HT-29 (cell line): ENCODE data around the gene CSK. TPM values are rescaled to one million over a fixed set of nuclear protein-coding genes. Genes with fewer than 3 reads are reported as not detected.

Source experiments
- DNase-seq: peaks from one replicate; pipeline ENCODE4 v3.0.0-alpha.2; 2015; ENCODE audit warnings: low spot score
- small RNA-seq: library from RNA; depleted of rRNA; stranded (forward); fragments of <200 nt; gene quantifications from one replicate; pipeline ENCODE3, GENCODE V24; 2014
- total RNA-seq: library from RNA; depleted of rRNA; stranded (reverse); fragments of >200 nt; shearing (Covaris generic); gene quantifications from 2 replicates; pipeline ENCODE4 v1.2.3, GENCODE V29; 2014; rRNA removed

Gene CSK
- total RNA-seq, 1 experiment from 2014 or later = 60.2 TPM

- peak; percentile 97 for DNase-seq
These were observed 60.9 kb downstream of the CSK start, which contains the start of gene ULK3 for GRCh38 chr15:74842581-74843444. TSS of gene ULK3 (minus strand) at chr15:74843156. CDS start at chr15:74843105, 51 bp downstream.

- no peak for DNase-seq
These were observed 61.6 kb downstream of the CSK start for GRCh38 chr15:74843445-74843828.

GRCh38 chr15:74843891-74844299, 62.0 kb downstream of the CSK start:
- no peak for DNase-seq

GRCh38 chr15:74844319-74845207, 62.7 kb downstream of the CSK start:
- no peak for DNase-seq

- DNase-seq = no peak
These were observed 63.3 kb downstream of the CSK start for GRCh38 chr15:74845208-74845568.

- DNase-seq = no peak
These were observed 63.7 kb downstream of the CSK start for GRCh38 chr15:74845581-74845980.

- DNase-seq = no peak
These were observed 65.6 kb downstream of the CSK start for GRCh38 chr15:74847432-74847831.

- no peak for DNase-seq
These were observed 68.5 kb downstream of the CSK start for GRCh38 chr15:74850393-74850792.

- DNase-seq = no peak
These were observed 70.1 kb downstream of the CSK start for GRCh38 chr15:74851960-74852359.

Small RNAs within 50 kb of the gene (small RNA-seq; reads per million reads assigned to genes)
- gene CPLX3 (not detected), gene MIR4513 (not detected), gene MIR6882 (not detected)

Other genes with a start within 250 kb of the CSK start
- gene ARID3B, start 240.9 kb upstream of the CSK start, total RNA-seq = 4.4 and 5.1 TPM in 2 replicates
- gene CLK3, start 166.2 kb upstream of the CSK start, total RNA-seq = 94.7 and 115 TPM in 2 replicates
- gene EDC3, start 86.1 kb upstream of the CSK start, total RNA-seq = 9.4 and 24.0 TPM in 2 replicates
- 0.10 and 2.0 TPM in 2 replicates for gene CYP1A1, start 56.6 kb upstream of the CSK start, total RNA-seq
- gene CYP1A2, start 33.2 kb upstream of the CSK start, total RNA-seq = not detected in 2 replicates
- gene LMAN1L, start 30.8 kb downstream of the CSK start, total RNA-seq = not detected in 2 replicates
- 0.13 and 0.25 TPM in 2 replicates for gene CPLX3, start 44.5 kb downstream of the CSK start, total RNA-seq
- gene ULK3, start 61.1 kb downstream of the CSK start, total RNA-seq = 96.4 and 97.0 TPM in 2 replicates
- 45.6 and 57.4 TPM in 2 replicates for gene SCAMP2, start 91.3 kb downstream of the CSK start, total RNA-seq
- 61.3 and 81.8 TPM in 2 replicates for gene MPI, start 108.0 kb downstream of the CSK start, total RNA-seq
- 66.1 and 66.2 TPM in 2 replicates for gene FAM219B, start 124.8 kb downstream of the CSK start, total RNA-seq
- gene COX5A, start 156.0 kb downstream of the CSK start, total RNA-seq = 122 and 144 TPM in 2 replicates
- 60.1 and 68.1 TPM in 2 replicates for gene RPP25, start 174.7 kb downstream of the CSK start, total RNA-seq
- 0.86 and 3.0 TPM in 2 replicates for gene SCAMP5, start 213.5 kb downstream of the CSK start, total RNA-seq
- 26.9 and 37.0 TPM in 2 replicates for gene PPCDC, start 241.5 kb downstream of the CSK start, total RNA-seq